CD4-positive, alpha-beta T cell treated with Interleukin-17A for 4 hours (primary cell): ENCODE results near the gene COX20.
"Not testable (repeated sequence)": the region's sequence is repeated elsewhere in the genome, so short reads cannot be mapped to it uniquely, and the experiment has no call there.

Experiments used
- DNase-seq: peaks from one replicate; pipeline ENCODE4 v3.0.0-alpha.2; 2020; ENCODE audit warnings: mixed read lengths

Gene COX20

DNA sequence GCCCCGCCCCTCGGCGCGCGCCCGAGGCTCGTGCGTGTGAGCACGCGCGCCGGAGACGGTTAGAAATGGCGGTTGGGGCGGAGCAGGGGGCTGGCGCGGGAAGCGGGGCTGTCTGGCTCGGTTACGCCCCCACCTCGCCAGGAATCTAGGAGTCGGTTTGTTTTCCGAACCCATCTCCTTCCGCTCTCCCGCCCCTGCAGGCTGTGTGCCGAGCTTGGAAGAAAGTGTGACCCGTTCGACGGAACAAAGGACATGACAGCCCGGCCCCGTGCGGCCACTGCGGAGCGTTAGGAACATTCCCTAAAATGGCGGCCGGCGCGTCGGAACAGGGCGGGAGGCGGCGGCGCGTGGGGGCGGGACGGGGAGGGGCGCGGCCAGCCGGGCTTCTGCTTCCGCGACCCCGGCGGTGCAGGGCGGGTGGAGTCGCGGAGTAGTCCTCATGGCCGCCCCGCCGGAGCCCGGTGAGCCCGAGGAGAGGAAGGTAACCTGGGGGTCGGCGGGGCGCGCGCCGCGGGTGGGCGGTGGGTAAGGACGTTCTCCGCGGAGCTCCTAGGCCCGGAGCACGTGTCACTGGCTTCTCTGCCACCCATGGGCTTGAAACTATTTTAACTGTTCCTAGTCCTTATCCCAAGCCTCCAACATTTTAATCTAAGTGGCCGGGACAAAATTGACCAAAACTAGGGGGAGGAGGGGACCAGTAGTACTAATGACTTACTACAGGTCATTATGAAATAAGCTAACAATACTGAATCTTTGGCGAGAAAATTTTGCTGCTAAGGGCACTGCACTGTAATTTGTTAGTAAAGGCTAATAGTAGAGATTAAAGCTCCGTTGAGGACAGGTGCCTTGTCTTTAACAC lies at the start of gene COX20:
Gene COX20 (plus strand): TSS at position 383 of the 859 bp plus-strand sequence. CDS start 57 bp downstream, at position 440.
- peak; percentile 94 for DNase-seq

DNA sequence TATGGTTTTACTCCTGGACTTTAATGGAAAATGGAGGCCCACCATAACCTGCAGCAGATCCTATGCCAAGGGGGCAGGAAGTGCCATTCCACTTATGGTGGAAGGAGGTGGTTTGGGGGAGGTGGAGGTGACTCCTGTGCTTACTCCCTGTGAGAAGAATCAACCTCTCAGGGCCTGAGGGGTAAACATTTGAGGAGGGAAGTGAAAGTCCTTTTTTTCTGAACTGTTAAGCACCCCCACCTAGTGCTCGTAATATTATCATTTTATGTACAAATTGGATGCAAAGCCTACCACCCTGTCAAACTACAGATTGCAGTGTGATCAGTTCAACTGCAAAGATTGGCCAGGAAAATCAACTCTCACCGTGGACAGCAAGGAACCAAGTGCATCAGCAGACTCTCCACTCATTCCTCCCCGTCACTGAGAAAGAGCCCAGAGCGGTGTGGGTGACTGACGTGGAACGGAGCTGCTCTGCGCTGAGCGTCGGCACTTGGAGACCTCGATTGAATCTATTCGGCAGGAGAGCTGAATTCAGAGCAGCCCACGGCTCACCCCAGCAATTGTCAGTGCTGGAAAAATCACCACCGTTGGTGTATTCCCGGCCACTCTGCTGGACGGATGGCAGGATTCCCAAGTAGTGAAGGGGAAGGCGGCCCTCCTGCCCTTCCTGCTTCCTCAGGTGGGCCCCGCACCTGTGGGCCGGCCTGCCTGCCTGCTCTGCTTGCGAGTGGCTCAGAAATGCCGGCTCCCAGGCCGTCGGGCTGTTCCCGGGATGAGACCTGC lies 46.8 kb upstream of the COX20 start:
- DNase-seq, result no peak

- no peak for DNase-seq
Observed at GRCh38 chr1:244789276-244789580, 46.2 kb upstream of the COX20 start.

DNA sequence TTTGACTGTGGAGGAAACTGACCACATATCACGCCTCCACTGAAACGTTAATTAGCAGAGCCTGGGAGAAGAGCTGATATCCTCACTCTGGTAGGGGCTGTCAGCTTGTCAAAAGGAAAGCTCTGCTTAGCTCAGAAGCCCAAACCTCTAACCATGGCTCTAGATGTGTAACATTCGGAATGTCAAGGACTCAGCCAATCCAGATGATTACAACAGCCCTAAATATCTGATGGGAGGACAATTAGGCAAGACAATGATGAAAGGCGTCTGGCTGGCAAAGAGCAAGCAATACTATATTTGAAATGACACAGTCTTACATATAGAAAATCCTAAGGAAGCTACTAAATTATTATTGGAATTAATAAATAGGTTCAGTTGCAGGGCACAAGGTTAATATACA lies 45.7 kb upstream of the COX20 start:
- DNase-seq, result no peak

GRCh38 chr1:244791061-244791460 lies 44.4 kb upstream of the COX20 start:
- no peak for DNase-seq

GRCh38 chr1:244792188-244792850 lies 43.1 kb upstream of the COX20 start:
- DNase-seq, result no peak

DNA sequence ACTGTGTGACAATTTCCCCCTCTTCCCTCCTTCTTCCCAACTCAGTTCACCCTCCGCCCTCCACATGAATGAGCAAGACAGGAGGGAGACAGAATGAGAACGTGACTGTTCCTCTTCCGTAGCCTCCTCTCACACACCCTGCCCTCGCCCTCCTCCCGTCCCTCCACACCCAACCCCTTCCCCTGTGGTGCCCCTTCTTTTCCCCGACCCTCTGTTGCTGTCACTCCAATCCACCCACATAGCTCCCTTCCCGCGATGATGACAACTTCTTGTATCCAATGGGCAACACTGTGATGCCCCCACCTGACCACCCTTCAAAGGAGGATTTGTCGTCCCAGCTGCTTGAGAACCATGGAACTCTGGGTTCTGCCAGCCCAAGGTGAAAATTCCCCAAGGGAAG lies 41.4 kb upstream of the COX20 start:
- no peak for DNase-seq

GRCh38 chr1:244794516-244794915 lies 40.9 kb upstream of the COX20 start:
- not testable (repeated sequence) for DNase-seq

GRCh38 chr1:244796719-244797406 lies 38.6 kb upstream of the COX20 start:
- DNase-seq, result peak; percentile 74

DNA sequence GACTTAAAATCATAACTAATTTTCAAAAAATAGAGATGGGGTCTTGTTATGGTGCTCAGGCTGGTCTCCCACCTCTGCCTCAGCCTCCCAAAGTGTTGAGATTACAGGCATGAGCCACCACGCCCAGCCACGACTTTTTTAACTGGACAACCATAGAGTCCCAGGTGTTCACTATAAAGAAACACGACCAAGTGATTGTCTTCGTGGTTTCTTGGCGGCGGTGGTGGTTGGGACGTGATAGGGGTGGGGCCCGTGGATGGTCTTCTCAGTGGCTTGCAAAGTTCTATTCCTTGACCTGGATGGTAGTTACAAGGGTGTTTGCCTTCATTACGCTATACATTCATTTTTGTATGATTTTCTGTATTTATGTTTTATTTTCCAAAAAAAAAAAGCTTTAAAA lies 34.6 kb upstream of the COX20 start:
- no peak for DNase-seq

GRCh38 chr1:244801246-244801645 lies 34.2 kb upstream of the COX20 start:
- DNase-seq, result peak; percentile 74

DNA sequence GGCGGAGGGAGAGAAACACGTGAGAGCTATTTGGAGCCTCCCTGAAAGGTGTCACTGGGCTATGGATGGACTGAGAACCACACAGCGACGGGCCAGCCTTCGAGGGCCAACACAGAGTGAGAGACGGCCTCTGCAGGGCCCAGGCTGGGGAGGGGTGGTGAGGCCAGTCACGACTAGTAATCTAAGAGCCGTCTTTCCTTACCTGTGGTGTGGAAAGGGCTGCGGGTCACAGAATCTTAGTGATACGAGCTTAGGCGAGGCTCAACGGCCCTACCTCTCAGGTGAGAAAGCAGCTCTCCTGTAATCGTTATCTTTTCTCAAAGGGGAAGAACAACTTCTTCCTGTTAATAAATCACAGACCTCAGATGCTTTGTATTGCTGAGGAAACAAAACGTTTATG lies 33.4 kb upstream of the COX20 start:
- DNase-seq, result no peak

DNA sequence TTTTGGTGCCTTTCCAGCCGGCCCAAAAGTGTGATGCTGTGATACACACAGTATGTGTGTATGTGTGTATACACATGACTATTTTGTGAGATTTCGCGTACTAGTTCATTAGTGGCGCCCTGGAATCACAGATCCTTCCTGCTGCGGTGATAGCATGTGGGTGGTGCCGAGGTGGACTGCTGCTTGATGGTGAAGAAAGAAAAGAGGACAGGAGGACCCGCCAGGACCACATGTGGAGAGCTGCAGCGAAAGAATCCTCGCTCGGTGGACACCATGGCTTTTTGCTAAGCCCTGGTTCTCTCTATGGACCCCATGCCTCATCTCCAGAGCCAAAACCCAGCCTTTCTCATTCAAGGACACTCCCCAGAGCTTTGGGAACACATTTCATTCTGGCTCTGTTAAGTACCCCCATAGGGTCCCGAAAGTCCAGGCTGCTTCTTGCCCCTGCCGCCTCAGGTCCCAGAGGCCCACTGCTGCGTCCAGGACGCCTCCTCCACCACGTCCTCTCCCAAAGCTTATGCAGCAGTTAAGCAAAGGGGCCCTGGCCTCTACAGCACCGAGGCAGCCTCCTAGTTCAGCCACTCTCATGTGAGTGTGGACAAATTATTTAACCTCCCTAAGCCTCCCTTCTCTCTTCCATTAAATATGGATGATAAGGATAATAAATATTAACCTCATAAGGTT lies 32.8 kb upstream of the COX20 start:
- DNase-seq, result no peak

DNA sequence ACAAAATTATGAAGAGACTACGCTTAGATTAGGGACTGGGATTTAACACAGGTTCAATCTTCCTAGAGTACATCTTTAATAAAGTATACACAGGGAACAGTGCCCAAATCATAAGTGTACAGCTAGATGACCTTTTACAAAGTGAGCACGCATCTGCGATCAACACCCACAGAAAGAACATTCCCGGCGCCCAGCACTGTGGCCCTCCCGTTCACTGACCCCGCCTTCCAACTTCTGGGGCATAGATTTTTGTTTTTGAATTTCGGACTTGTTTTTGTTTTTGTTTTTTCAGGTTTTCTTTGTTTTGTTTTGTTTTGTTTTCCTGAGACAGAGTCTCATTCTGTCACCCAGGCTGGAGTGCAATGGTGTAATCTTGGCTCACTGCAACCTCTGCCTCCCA lies 30.6 kb upstream of the COX20 start:
- DNase-seq, result no peak

DNA sequence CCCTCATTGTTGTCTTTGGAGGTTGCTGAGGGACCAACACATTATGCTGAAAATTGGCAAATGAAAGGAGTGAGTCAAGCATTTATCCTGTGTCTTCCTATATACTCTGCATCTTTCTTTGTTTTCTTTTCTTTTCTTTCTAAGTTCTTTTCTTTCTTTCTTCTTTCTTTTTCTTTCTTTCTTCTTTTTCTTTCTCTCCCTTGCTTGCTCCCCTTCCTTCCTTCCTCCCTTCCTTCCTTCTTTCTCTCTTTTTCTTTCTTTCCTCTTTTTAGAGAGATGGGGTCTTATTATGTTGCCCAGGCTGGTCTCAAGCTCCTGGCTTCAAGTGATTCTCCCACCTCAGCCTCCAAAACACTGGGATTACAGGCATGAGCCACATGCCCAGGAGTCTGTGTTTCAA lies 28.3 kb upstream of the COX20 start:
- no peak for DNase-seq

GRCh38 chr1:244810221-244810620 lies 25.2 kb upstream of the COX20 start:
- no peak for DNase-seq

- no peak for DNase-seq
Observed at GRCh38 chr1:244813327-244813726, 22.1 kb upstream of the COX20 start.

DNA sequence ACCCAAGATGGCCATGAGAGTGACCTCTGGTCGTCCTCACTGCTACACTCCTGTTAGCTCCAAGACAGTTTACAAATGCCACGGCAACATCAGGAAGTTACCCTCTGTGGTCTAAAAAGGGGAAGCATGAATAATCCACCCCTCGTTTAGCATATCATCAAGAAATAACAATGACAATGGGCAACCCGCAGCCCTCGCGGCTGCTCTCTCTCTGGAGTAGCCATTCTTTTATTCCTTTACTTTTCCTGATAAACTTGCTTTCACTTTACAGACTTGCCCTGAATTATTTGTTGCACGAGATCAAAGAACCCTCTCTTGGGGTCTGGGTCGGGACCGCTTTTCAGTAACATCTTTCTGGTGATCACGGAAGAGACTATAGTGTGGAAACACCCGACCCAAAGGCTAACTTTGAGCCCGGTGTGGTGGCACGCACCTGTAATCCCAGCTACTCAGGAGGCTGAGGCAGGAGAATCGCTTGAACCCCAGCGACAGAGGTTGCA lies 19.8 kb upstream of the COX20 start:
- DNase-seq, result no peak

- no peak for DNase-seq
Observed at GRCh38 chr1:244817415-244817894, 18.0 kb upstream of the COX20 start.

DNA sequence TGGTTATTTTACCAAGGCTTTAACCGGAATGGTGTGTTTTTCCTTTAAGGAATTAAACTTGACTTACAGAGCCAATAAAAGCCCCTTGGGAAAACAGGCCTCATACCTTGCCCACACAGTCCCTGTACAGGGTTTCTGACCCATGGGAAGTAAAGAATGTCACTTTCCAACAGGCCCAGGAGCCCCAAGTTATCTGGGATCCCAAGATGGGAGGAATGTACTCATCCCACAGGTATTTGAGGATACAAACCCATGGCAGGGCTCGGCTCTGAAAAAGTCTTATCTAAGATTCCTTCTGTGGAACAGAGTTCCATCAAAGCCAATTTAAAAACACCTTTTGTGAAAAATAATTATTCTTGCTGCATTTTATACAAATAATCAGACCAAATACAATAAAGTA lies 15.3 kb upstream of the COX20 start:
- DNase-seq, result no peak

GRCh38 chr1:244821134-244821533 lies 14.3 kb upstream of the COX20 start:
- no peak for DNase-seq

DNA sequence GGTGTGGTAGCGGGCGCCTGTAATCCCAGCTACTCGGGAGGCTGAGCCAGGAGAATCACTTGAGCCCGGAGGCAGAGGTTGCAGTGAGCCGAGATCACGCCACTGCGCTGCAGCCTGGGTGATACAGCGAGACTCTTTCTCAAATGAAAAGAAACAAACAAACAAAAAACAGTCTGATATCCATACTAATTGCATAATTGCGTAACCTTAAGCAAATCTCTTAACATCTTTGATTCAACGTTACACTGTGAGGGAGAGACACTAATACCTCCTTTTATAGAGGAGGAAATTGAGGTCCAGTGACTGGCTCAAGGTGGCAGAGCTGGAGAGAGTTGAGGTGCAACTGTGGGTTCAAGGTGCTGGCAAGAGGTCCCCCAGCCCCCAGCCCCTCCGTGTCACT lies 12.6 kb upstream of the COX20 start:
- no peak for DNase-seq
